Kidney (tissue), 14 donors: ENCODE data around the gene RND2. TPM values are rescaled to one million over a fixed set of nuclear protein-coding genes. Genes with fewer than 3 reads are reported as not detected.

ENCODE experiments used
- DNase-seq, 5 donors: peaks; one replicate each; pipeline ENCODE4 v3.0.0-alpha.2; 2013 to 2020
- FAIRE-seq: peaks from 2 replicates; lab custom pipeline; 2012; peaks lifted over from hg19 to GRCh38; lab: Jason Lieb, UNC
- H3K27ac ChIP-seq, 2 donors: one replicate each; pipeline ENCODE4 v1.7.0; 2013; ENCODE audit warnings: low read depth in 2 of 2, low read length in 2 of 2, inconsistent platforms in 1 of 2
- H3K27me3 ChIP-seq: one replicate; pipeline ENCODE4 v1.7.1; 2013; ENCODE audit warnings: low read length, inconsistent platforms; ENCODE audit not compliant: control insufficient read depth, insufficient read depth
- H3K36me3 ChIP-seq, 3 donors: one replicate each; pipeline versions ENCODE4 v1.7.0 to v1.7.1; 2013; ENCODE audit warnings: low read length in 3 of 3, control low read depth in 1 of 3, inconsistent platforms in 1 of 3; ENCODE audit not compliant: insufficient read depth in 3 of 3, control insufficient read depth in 2 of 3
- H3K4me1 ChIP-seq, 3 donors: one replicate each; pipeline versions ENCODE4 v1.7.0 to v1.7.1; 2013; ENCODE audit warnings: low read length in 3 of 3, inconsistent platforms in 1 of 3, low read depth in 1 of 3; ENCODE audit not compliant: control insufficient read depth in 2 of 3, insufficient read depth in 2 of 3
- H3K4me3 ChIP-seq, 3 donors: one replicate each; pipeline versions ENCODE4 v1.7.0 to v1.8.1; 2013; ENCODE audit warnings: low read length in 3 of 3, control low read depth in 1 of 3, inconsistent platforms in 1 of 3
- H3K9ac ChIP-seq, 3 donors: one replicate each; pipeline versions ENCODE4 v1.7.0 to v1.7.1; 2013; ENCODE audit warnings: low read length in 3 of 3, control low read depth in 1 of 3, inconsistent platforms in 1 of 3
- H3K9me3 ChIP-seq, 3 donors: one replicate each; pipeline versions ENCODE4 v1.7.0 to v1.7.1; 2013; ENCODE audit warnings: low read length in 3 of 3, control low read depth in 1 of 3, inconsistent platforms in 1 of 3; ENCODE audit not compliant: control insufficient read depth in 2 of 3, insufficient read depth in 1 of 3
- intact Hi-C: fragments of 100-400 bp; cut with DNase I; formaldehyde crosslinking; loops from one replicate; pipeline ENCODE4 v1.11.1; 2022
- polyA plus RNA-seq: library from polyadenylated mRNA; stranded (reverse); fragments of 350-450 nt; fragmentation: Illumina TruSeq; extraction: RNeasy Lipid Tissue Mini Kit (QIAGEN cat#74804); gene quantifications from one replicate; pipeline ENCODE4 v1.2.3, GENCODE V29; 2014; ENCODE audit warnings: low read depth, low replicate concordance; ENCODE audit not compliant: insufficient read depth
- total RNA-seq: library from RNA; stranded (reverse); fragmentation: NEBNext Ultra II Directional; extraction: Animal tissue kit (Norgen Biotek cat#: 25700); gene quantifications from one replicate; pipeline ENCODE4 v1.2.1, GENCODE V29; 2021
- TF ChIP-seq, protein P1 (sequence below): IDR thresholded peaks from 3 replicates; pipeline ENCODE4 v1.5.1; 2012; ENCODE audit warnings: mild to moderate bottlenecking, moderate library complexity, borderline replicate concordance; ENCODE audit not compliant: insufficient read depth; ENCODE audit errors: extremely low read depth
- donor health status: control.
- donor health status: control.
- donor health status: control.
- donor health status: control.
- donor health status: control.
- donor health status: DM: yes; HTN: yes; CAD: no.
- donor health status: Normal renal cell carcinoma (clear cell type).

The RND2 gene
- total and polyA plus RNA-seq, 2 donors from 2014 or later, result 0.63 to 2.3 TPM

DNA sequence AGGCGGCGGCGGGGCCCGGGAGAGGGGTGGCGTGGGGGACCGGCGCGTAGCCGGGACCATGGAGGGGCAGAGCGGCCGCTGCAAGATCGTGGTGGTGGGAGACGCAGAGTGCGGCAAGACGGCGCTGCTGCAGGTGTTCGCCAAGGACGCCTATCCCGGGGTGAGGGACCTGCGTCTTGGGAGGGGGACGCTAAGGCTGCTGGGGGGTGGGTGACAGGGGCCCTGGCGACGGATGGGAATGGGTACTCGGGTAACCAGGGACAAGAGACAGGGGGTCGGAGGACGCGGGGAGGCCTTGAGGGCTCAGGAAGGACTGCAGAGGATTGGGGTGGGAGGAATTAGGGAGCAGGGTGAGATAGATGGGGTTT is 243 bp downstream of the RND2 start:
- H3K27me3 ChIP-seq, result no peaks in the 10 kb centered on the region
- no peaks in the 10 kb centered on the region for H3K4me1 ChIP-seq
- FAIRE-seq (no peak), DNase-seq (peak in 2 of 5 donors; percentile 82 to 86)
- no peaks in the 10 kb centered on the region for H3K36me3 ChIP-seq
- H3K9me3 ChIP-seq, result no peaks in the 10 kb centered on the region
- TF ChIP-seq, protein P1, sequence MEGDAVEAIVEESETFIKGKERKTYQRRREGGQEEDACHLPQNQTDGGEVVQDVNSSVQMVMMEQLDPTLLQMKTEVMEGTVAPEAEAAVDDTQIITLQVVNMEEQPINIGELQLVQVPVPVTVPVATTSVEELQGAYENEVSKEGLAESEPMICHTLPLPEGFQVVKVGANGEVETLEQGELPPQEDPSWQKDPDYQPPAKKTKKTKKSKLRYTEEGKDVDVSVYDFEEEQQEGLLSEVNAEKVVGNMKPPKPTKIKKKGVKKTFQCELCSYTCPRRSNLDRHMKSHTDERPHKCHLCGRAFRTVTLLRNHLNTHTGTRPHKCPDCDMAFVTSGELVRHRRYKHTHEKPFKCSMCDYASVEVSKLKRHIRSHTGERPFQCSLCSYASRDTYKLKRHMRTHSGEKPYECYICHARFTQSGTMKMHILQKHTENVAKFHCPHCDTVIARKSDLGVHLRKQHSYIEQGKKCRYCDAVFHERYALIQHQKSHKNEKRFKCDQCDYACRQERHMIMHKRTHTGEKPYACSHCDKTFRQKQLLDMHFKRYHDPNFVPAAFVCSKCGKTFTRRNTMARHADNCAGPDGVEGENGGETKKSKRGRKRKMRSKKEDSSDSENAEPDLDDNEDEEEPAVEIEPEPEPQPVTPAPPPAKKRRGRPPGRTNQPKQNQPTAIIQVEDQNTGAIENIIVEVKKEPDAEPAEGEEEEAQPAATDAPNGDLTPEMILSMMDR, result no peak
- no peak overlapping the region for H3K27ac ChIP-seq
- H3K4me3 ChIP-seq, result peak overlapping the region in 2 of 3 donors; percentile 29 to 30
- no peak overlapping the region for H3K9ac ChIP-seq
- intact Hi-C loops, result no loop called here

DNA sequence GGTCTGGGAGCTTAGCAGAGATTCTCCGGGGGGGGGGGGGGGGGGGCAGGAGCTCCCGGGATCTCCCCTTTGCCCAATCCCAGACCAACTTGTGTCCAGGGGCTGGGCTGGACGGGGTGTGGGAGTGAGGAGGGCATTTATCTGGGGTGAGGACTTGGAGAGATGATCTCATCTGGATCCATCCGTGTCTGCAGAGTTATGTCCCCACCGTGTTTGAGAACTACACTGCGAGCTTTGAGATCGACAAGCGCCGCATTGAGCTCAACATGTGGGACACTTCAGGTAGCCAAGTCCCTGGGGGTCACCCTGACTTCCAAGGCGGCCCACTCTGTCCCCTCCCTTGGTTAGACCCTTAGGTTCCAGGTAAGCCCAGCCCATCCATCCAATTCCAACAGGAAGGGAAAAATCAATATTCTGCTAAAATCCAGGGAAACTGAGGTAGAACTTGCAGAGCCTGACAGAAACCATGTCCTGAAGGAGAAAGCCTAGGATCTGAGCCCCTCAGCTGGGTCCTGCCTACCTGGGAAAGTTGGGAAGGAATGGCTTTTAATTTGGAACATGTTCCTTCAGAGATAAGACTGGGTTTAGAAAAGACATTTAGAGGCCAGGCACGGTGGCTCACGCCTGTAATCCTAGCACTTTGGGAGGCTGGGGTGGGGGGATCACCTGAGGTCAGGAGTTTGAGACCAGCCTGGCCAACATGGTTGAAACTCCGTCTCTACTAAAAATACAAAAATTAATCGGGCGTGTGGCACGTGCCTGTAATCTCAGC is 921 bp downstream of the RND2 start:
- FAIRE-seq (no peak), DNase-seq (peak in 1 of 5 donors; percentile 63)
- no peak overlapping the region for H3K27ac ChIP-seq
- no peaks in the 10 kb centered on the region for H3K4me1 ChIP-seq
- TF ChIP-seq, protein P1, result no peak
- intact Hi-C loops, result no loop called here
- no peaks in the 10 kb centered on the region for H3K27me3 ChIP-seq
- H3K36me3 ChIP-seq, result no peaks in the 10 kb centered on the region
- no peak overlapping the region for H3K4me3 ChIP-seq
- no peaks in the 10 kb centered on the region for H3K9me3 ChIP-seq
- H3K9ac ChIP-seq, result no peak overlapping the region

DNA sequence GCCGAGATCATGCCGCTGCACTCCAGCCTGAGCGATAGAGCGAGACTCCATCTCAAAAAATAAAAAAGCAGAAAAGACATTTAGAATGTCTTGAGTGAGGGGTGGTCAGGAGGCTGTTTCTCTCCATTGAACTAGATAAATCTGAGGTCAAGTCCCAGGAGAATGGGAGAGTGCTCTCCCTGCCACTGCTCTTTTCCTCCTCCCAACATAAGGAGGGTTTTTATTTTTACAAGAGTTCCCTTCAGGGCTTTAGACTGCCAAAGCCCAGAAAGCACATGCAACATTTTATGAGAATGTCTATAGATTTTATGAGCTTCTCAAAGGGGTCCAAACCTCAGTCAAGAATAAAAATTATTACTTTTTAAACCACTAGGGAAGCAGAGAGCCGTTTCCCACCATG is 1.6 kb downstream of the RND2 start:
- no peak for FAIRE-seq
- Histone ChIP-seq H3K27ac (no peak overlapping the region), H3K4me1 (no peaks in the 10 kb centered on the region), H3K27me3 (no peaks in the 10 kb centered on the region), H3K36me3 (no peaks in the 10 kb centered on the region), H3K9ac (no peak overlapping the region), H3K9me3 (no peaks in the 10 kb centered on the region), H3K4me3 (no peak overlapping the region)
- intact Hi-C loops, result no loop called here
- TF ChIP-seq, protein P1, result no peak
- peak in 2 of 5 donors; percentile 42 to 83 for DNase-seq
